Measurements from ENCODE around the gene APOM.

DNA sequence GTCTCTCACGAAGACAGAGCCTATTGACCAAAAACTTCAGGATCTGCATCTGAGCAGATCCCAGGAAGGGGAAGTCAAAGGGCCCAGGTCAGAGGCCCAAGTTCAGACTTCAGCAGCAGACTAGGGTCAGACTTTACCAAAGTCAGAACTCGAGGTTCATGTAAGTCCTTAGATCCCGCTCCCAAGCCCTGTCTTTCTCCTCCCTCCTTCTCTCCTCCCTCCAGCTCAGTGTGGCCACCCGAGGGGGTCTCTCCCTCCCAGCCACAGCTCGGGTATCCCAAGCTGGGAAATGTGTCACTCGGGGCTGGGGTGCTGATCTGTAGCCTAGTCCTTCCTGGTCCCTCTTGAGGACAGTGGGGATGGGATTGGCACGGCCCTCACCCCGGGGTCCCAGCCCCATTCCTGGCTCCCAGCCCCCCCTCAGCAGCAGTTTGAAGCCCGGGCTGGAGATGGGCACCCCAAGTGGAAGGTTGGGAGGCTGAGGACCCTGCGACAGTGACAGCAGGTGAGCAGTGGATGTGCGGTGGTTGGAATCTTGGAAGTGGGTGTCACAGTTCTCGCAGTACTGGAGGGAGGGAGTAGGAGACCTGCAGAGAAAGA, 6.5 kb downstream of the APOM start:
- TF ChIP-seq CTCF (IDR thresholded peaks at IDR 0.05), result no peak
- no peak for TF ChIP-seq POLR2A (IDR thresholded peaks at IDR 0.05)
